NCI-H1048 (cell line): ENCODE data around the gene NID1.

Experiments used
- DNase-seq: peaks from one replicate; lab custom pipeline; 2025; lab: John Stamatoyannopoulos, UW

Gene NID1

DNA sequence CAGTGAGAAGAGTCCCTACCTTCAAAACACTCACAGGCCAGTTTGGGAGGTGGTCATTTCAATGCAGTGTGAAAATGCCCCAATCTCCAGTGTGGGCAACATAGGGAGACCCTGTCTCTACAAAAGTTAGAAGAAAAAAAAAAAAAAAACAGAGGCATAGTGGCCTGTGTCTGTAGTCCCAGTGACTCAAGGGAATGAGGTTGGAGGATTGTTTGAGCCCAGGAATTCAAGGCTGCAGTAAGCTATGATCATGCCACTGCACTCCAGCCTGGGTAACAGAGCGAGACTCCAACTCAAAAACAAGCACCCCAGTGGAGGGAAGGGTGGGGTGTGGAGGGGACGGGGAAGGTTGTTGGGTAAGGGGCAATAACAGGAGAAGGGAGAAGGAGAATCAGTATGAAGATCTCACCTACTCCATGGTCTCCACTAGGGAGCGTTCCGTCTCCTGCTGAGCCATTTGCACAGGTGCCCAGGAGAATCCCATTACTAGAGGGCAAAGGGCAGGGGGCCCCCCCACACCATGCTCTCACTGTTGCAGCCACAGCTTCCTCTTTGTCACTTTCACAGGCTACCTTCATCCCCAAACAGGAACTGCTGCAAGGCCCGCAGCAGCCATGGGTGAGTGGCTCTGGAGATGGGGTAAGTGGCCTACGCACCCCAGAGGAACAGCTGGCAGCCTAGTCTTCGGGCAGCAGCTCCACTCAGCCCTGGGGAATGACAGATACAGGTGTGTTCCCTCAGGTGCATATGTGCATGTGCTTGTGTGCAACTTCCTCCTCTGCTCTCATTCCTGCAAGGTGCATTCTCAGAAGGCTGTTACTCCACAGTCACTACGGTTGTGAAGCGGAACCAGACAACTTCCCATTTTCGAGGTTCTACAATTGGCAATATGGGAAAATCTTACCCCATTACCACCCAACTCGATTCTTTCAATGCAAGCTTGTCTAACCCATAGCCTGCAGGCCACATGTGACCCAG lies 110.3 kb downstream of the NID1 start:
- no peak for DNase-seq

DNA sequence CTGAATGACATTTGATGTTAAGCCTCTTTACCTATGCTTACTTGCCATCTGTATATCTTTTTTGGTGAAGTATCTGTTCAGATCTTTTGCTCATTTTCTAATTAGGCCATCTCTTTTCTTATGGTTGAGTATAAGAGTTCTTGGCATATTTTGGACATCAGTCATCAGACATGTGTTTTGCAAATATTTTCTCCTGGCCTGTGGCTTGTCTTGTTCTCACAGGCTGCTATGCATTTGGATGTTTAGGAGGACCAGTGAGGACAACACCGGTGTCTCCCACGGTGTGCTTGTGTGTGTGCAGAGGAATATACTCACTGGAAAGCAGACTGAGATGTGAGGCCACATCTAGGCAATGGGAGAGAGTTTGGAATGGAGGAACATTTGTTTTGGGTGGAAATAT lies 111.1 kb downstream of the NID1 start:
- no peak for DNase-seq

DNA sequence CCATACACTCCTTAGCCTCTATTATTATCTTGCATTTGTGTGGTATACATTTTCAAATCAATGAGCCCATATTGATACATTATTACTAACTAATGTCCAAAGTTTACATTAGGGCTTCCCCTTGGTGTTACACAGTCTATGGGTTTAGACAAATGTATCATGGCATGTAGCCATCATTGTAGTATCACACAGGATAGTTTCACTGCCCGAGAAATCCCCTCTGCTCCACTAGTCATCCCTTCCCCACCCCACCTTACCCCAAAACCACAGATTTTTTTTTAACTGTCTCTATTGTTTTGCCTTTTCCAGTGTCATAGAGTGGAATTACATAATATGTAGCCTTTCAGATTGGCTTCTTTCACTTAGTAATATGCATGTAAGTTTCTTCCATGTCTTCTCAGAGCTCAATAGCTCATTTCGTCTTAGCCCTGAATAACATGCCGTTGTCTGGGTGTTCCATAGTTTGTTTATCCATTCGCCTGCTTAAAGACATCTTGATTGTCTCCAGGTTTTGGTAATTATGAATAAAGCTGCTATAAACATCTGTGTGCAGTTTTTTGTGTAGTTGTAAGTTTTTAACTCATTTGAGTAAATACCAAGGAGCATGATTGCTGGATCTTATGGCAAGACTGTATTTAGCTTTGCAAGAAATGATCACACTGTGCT lies 111.8 kb downstream of the NID1 start:
- DNase-seq, result no peak

DNA sequence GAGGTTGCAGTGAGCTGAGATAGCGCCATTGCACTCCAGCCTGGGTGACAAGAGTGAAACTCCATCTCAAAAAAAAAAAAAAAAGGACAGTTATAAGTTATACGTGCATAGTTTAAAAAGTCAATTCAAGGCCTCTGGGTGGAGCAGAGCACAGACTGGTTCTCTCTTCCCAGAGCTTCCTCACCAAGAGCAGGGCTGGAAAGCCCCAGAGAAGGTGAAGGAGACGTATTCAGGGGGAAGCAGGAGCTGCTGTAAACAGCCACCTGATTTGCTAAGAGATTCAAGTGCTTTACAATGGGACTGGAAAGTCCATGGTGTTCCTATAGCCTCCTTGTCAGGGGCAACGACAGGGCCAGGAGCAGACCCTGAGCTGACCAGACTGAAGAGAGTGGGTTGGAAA lies 113.2 kb downstream of the NID1 start:
- DNase-seq, result no peak

DNA sequence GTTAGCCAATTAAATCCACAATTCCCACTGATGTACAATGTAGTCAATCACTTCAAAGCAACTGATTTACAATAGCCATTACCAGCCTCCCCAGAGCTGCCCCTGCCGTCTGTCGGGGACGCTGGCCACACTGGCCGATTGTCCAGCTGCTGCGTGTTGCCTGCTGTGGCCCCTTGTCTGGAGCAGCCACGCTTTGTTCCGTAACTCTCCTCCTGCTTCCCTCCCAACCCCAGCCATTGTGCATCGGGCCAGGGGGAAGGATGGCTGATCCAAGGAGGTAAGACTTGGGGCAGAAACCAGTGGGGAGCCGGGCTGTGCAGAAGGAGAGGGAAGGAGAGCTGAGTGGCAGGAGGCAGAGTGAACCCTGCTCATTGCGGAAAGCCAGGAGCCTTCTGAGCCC lies 114.6 kb downstream of the NID1 start:
- no peak for DNase-seq

DNA sequence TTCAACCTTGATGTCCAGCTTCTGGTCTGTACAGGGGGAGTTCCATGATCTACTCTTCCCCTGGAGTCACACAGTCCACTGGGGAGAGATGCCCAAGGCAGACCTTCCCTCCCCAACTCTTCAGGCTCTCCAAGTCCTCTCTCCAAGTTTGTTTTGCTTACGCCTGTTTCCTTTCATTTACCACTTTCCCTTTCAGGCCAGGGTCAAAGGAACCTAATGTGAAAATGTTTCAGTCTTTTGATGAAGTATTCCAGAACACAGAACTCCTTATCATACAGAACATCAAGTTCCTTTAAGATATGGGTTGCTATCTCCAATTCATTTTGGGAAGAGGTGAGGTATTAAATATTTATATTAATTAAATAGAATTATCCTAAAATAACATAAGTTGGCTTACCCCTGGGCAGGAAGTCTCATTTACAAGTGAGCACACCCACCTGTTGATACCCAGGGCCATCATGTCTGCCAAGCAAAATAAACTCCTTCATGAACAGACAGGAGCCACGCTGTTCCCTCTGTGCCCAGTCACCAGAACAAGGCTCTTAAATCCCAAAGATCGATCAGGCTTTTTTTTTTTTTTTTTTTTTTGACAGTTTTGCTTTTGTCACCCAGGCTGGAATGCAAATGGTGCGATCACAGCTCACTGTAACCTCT lies 116.0 kb downstream of the NID1 start:
- no peak for DNase-seq

DNA sequence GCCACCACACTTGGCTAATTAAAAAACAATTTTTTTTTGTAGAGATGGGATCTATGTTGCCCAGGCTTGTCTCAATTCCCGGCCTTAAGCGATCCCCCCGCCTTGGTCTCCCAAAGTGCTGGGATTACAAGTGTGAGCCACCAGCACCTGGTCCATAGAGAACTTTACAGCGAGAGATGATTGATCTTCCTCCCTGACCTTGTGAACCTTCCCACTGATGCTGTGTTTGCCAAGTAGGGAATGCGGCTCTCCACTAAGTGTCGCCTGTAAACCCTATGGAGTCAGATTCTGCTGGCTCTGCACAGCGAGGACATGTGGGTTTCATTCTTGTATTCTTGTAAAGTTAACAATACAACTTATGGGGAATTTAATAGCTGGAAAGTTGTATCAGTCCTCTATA lies 116.9 kb downstream of the NID1 start:
- no peak for DNase-seq

DNA sequence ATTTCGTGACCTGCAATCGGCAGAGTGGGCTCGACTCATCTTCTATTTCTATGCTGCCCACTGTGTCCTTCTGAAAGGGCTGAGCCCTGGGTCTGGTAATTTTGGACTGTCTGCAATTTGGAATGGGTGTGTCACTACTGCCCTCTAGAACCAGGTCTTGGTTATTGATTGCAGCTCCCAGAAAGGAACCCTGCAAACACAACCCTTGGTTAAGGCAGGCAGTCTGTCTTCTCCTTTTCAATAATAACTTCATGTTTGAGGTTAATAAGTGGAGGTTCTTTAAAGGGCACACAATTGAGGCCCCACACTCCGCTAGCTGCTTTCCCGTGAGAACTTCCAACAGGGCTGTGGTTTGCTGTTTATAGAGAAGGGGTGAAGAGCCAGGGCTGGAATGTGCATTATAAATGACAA lies 118.3 kb downstream of the NID1 start:
- DNase-seq, result no peak

DNA sequence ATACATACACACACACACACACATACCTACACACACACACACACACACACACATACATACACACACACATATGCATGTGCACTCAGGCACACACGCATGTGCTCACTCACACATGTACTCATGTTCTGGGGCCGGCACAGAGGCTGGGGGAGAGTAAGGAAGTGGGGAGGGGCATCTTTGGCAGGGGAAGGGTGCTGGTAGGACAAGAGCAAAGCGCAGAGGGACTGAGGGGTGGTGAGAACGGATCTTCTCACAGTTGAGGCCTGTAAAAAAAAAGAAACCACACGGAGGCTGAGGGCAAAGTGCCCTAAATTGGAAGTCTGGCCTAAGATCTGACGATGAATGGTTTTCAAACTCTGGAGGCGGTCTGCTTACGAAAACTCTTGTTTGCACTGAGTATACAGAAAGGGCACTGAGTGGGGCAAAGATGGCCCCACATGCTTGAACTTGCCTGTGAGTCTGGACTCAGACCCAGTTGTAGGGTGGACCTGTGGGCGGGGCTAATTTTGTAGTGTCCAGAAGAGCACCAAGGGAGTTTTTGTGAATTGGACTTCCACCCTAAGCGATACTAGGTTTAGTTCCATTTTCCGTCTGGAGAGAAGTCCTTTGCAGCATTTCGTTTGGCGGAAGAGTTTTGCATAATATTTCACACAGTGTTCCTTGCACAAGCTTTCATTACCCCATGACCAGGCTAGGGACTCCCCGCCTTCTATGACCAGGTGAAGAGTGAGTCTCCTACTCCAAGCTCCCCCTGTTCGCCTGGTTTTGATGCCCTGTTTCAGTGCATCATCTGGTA lies 118.9 kb downstream of the NID1 start:
- DNase-seq, result no peak

DNA sequence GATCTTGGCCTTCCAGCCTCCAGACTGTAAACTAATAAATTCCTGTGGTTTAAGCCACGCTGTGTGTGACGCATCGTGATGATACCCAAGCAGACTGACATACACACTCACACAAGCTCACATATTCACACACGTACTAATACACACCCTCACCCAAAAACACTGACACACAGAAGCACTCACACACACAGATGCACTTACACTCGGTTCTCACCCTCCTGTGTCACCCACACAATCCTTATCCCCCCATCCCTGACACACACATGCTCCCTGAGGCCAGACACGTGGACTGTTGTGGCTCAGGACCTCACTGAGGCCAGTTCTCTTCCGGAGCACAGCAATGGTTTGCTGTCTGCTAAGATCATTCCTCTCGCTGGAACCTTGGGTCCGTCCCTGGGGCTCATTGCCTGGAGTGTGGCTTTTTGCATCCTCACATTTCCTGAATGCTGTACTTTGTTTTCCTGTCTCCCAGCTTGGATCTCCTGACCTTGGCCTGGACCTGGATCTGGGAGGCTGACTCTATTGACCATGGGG lies 121.2 kb downstream of the NID1 start:
- no peak for DNase-seq

DNA sequence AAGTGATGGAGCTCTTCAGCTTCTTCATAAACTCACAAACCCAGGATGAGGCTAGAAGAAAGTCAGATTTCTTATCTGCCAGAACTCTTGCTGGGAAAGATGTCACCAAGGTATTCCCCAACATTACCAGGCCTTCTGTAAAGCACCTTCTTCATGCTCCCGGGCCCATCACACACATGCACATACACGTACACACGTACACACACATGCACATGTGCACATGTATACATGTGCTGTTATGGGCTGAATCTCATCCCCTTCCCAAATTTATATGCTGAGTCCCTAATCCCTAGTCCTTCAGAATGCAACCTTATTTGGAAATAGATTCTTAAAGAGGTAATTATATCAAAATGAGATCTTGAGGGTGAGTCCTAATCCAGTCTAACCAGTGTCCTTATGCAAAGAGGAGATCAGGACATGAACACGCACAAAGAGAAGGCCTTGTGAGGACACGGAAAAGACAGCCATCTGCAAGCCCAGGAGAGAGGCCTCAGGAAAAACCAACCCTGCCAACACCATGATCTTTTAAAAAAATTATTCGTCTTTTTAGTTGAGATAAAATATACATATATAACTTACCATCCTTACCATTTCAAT lies 121.8 kb downstream of the NID1 start:
- no peak for DNase-seq

DNA sequence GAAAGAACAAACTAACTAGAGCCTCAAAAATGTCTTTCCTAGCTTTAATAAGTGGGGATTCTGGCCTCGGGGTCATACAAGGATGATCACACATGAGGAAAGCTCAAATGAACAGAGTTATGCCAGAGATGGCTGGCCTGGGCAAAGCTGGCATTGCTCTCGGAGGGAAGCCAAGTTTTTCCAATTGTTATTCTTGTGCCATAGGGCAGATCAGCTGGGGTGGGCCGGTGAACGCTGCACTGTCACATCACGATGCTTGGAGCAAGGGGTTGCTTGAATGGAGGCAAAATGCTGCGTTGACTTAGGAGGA lies 122.3 kb downstream of the NID1 start:
- DNase-seq, result no peak

DNA sequence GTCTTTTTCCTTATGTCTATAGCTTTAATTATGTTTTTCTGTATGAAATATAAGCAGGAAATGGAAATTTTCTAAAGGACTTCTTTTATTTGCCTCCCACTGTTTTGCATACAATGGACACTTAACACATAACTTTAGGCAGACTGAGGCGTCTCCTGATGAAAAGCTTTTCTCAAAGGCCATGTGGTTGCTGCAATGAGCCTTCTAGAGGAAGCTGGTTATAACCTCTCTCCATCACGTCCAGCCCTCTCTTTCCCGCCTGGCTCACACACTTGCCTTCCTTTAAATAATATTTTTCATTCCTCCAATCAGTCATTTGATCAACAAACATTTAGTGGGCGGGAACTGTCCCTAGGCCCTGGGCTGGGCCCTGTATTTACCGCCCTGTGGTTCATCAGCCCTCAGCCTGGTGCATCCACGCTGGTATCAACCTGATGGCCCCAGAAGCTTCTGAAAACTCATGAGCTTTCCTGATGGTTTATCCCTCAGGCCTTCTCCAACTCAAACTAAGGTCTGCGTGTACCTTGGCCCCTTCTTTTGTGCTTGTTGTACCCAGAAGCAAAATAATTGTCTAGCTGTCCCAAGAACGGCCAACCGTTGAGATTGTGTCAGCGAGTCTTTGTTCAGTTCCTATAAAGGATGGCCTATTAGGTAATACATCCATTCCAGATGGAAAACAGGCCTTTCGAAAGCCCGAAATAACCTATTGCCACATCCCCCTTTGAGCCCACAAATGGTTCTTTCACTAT lies 122.8 kb downstream of the NID1 start:
- DNase-seq, result no peak

DNA sequence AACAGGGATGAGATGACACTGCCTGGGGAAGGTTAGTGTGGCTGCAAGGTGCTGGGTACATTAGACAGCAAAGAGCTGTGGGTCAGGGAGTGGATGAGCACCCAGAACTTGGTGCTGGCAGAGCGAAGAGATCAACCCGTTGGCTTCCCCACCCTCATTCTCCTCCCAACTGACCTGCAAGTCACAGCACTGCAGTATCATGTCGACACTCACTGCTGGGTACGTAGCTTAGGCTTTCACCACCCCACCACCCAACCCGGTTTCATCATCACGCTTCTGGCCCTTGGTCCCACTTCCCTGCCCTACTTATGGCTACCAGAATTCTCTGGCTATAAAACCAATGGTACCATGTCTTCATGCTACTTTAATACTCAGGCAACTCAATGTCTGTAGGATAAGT lies 124.6 kb downstream of the NID1 start:
- DNase-seq, result no peak

DNA sequence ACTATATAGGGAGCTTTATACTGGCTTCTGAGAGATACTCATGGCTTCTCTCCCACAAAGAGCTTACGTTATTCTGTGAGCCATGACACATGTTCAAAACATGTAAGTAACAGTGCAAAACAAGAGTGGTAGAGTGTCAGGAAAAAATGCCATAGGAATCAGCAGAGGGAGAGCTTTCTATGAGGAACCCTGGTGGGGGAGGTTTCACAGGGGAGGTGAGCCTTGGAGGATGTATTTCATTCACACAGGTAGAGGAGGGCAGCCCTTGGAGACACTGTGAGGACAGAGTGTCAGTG lies 125.5 kb downstream of the NID1 start:
- no peak for DNase-seq

DNA sequence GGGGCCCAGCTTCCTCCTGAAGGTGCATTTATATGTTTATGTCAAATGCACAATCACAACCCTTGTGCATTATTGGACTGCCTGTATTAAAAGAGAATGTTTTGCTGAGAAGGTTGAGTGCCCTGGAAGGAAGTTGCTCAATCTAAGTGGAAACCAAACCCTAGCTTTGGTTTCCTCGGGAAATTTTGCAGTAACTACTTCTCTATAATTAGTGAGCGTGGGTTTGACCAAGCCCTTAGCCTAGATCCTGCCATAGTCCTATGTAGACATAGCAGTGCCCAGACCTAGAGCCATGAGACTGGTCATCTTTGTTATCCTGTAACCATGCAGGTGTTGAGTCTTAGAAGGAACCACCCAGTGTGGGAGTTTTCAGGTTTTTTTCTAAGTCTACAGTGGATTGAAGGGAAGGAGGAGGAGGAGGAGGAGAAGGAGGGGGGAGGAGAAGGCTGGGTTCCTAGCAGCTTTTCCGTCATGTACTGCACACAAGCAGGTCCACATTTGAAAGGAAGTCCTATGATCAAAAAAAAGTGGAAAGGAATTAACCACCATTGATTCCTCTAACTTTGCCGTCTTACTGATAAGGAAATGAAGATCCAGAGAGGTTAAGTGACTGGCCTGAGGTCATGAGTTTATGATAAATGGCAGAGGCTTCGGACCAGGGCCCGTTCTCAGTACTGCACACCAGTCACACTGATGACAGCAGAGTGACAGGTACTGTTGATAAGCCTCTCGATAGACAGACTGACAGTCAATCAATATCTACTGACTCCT lies 126.0 kb downstream of the NID1 start:
- no peak for DNase-seq

DNA sequence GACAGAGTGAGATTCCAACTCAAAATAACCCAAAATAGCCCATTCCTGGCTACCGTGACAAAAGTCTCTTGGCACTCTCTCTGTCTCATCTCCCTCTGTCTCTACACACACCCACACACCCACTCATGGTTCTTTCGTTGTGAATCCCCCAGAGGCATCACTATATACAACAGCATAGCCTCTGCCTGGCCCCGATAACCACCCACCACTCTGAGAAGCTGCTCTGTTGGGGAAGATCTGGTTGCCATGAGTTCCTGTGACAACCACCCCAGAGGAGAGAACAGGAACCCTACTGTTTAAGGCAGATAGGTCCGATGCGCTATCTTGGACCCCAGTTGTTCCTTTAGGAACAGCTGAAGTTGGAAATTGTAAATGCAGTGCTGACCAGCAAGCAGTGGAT lies 127.8 kb downstream of the NID1 start:
- no peak for DNase-seq

DNA sequence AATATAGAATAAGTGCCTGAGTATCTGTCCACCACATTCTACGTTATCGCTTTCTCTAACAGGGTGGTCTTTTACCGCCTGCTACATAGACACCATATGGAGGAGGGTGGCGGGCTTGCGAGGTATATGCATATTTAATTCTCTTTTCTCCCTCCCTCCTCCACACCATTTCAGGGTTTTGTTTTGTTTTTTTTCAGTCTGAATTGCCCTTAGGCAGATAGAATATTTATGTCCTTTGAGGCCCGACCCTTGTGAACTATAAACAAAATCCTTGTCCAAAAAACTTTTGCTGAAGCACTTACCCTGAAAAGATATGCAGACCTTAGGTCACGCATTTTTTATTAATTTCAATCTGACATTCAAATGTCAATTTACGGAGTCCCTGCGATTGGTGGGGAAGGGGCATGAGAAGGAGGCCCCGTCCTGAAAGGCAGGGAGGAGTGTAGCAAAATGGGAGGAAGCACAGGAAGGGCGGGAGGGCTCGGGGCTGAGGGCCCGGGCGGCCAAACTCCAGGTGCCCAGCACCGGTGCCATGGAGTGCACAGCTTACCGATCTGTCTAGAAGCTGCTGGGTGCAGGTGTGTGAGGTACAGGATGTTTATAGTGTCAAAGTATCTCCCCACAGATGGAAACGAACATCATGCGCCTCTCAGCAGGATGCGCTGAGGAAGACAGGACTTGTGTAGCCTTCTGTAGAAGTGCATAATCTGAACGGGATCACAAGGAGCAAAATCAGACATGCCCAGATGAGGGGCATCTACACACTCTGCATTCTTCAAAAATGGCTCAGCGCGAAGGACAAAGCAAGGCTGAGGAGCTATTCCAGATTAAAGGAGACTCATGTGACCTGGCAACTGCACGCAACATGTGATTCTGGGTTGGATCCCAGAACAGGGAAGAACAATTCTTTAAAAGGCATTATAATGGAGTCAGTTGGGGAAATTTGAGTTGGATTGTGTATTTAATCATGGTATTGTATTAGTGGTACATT lies 129.4 kb downstream of the NID1 start:
- DNase-seq, result no peak

DNA sequence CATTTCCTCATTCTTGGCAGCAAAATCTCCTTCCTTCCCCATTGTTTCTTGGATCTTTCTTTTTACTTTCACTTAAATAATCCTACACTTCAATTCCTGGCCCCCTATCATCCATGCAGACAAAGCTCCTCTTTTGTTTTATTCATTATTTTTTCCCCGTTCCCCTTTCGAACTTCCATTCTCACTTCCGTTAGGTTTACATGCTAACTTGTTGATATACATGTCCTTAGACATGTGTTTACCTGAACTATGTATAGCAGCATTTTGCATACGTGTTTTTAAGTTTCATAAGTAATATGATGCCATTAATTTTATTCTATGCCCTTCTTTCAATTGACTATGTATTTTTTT lies 131.1 kb downstream of the NID1 start:
- no peak for DNase-seq
